ENCODE results near the gene SMIM8.

GRCh38 chr6:87364602-87365252 lies 42.3 kb downstream of the SMIM8 start:
- TF ChIP-seq CTCF (conservative IDR thresholded peaks at IDR 0.05; ENCODE audit: low read depth, low read length) (no peak), EZH2 (IDR thresholded peaks at IDR 0.05; ENCODE audit: low read length, unreplicated experiment) (no peak)
